IMR-90 (cell line): Measurements from ENCODE around the gene FAM53B. TPM values are rescaled to one million over a fixed set of nuclear protein-coding genes. Genes with fewer than 3 reads are reported as not detected.

ENCODE experiments used
- ATAC-seq: fragments of 200-7000 bp; cut with Tn5 transposase; 2 replicates; pipeline ENCODE4 v1.9.1; 2020; ENCODE audit warnings: low read depth, mild to moderate bottlenecking, moderate library complexity
- BruUV-seq: library from RNA; stranded (reverse); fragments of 400-500 nt; replicated peaks from 2 replicates; lab custom pipeline; 2021; lab: Mats Ljungman, UMichigan
- CTCF ChIA-PET: fragments of 300-600 bp; formaldehyde crosslinking; extraction: SDS; loops from one replicate; lab custom pipeline; 2021; ENCODE audit warnings: antibody characterized with exemption; lab: Yijun Ruan, JAX
- POLR2A ChIA-PET: fragments of 300-600 bp; sonication (Branson Sonifier 250); formaldehyde crosslinking; loops from one replicate; lab custom pipeline; 2022; ENCODE audit warnings: antibody characterized with exemption; ENCODE audit not compliant: unreplicated experiment; lab: Charles Lee
- DNase-seq: peaks from one replicate; pipeline ENCODE4 v3.0.0; 2013
- H2AFZ ChIP-seq: replicated peaks from 2 replicates; pipeline ENCODE3; 2013; ENCODE audit warnings: low read length, mild to moderate bottlenecking; ENCODE audit not compliant: poor library complexity
- H2AK5ac ChIP-seq: 2 replicates; pipeline ENCODE4 v1.6.1; 2013; ENCODE audit warnings: low read depth, low read length, inconsistent platforms
- H2AK9ac ChIP-seq: replicated peaks from 2 replicates; pipeline ENCODE3; 2013; ENCODE audit warnings: mild to moderate bottlenecking, low read depth, low read length, moderate library complexity; ENCODE audit not compliant: poor library complexity
- H2BK120ac ChIP-seq: 2 replicates; pipeline ENCODE4 v1.6.1; 2013; ENCODE audit warnings: low read depth, low read length, inconsistent platforms
- H2BK15ac ChIP-seq: 3 replicates; pipeline ENCODE4 v1.6.1; 2013; ENCODE audit warnings: low read depth, low read length, inconsistent platforms
- H2BK20ac ChIP-seq: 2 replicates; pipeline ENCODE4 v1.6.1; 2013; ENCODE audit warnings: low read depth, mild to moderate bottlenecking, inconsistent platforms, low read length, moderate library complexity
- H2BK5ac ChIP-seq: 2 replicates; pipeline ENCODE4 v1.6.1; 2013; ENCODE audit warnings: mild to moderate bottlenecking, low read depth, low read length, inconsistent platforms; ENCODE audit not compliant: poor library complexity, severe bottlenecking
- H3K14ac ChIP-seq: replicated peaks from 2 replicates; pipeline ENCODE4 v1.6.1; 2013; ENCODE audit warnings: low read depth, low read length, inconsistent platforms
- H3K18ac ChIP-seq: 2 replicates; pipeline ENCODE4 v1.6.1; 2013; ENCODE audit warnings: low read depth, low read length, control low read depth
- H3K23ac ChIP-seq: 2 replicates; pipeline ENCODE4 v1.6.1; 2013; ENCODE audit warnings: low read depth, low read length, inconsistent platforms
- H3K27ac ChIP-seq: 2 replicates; pipeline ENCODE4 v1.5.1; 2013; ENCODE audit warnings: mild to moderate bottlenecking, control low read depth, low read length; ENCODE audit not compliant: insufficient read depth
- H3K27me3 ChIP-seq: 2 replicates; pipeline ENCODE4 v1.6.1; 2013; ENCODE audit warnings: low read length; ENCODE audit not compliant: control insufficient read depth, insufficient read depth
- H3K36me3 ChIP-seq: 2 replicates; pipeline ENCODE4 v1.6.1; 2013; ENCODE audit warnings: low read length, mixed read lengths; ENCODE audit not compliant: control insufficient read depth, insufficient read depth
- H3K4ac ChIP-seq: 2 replicates; pipeline ENCODE4 v1.6.1; 2013; ENCODE audit warnings: low read depth, low read length, inconsistent platforms
- H3K4me1 ChIP-seq: 2 replicates; pipeline ENCODE4 v1.6.1; 2013; ENCODE audit warnings: low read length, mixed read lengths; ENCODE audit not compliant: control insufficient read depth, insufficient read depth
- H3K4me2 ChIP-seq: 2 replicates; pipeline ENCODE4 v1.6.1; 2013; ENCODE audit warnings: low read depth, mild to moderate bottlenecking, control low read depth, low read length, moderate library complexity
- H3K4me3 ChIP-seq: 2 replicates; pipeline ENCODE4 v1.5.1; 2013; ENCODE audit warnings: low read depth, mild to moderate bottlenecking, control low read depth, low read length, moderate library complexity; ENCODE audit not compliant: insufficient read depth
- H3K56ac ChIP-seq: 2 replicates; pipeline ENCODE4 v1.6.1; 2013; ENCODE audit warnings: low read length, inconsistent platforms; ENCODE audit not compliant: insufficient read depth; ENCODE audit errors: extremely low read depth
- H3K79me1 ChIP-seq, 2 experiments: 2 replicates each; pipeline ENCODE4 v1.6.1; 2013; ENCODE audit warnings: low read length in 2 of 2, inconsistent platforms in 1 of 2, low read depth in 1 of 2
- H3K9ac ChIP-seq: 2 replicates; pipeline ENCODE4 v1.6.1; 2013; ENCODE audit warnings: low read depth, low read length, control low read depth
- H3K9me1 ChIP-seq: 2 replicates; pipeline ENCODE4 v1.6.1; 2013; ENCODE audit warnings: low read length, inconsistent platforms; ENCODE audit not compliant: insufficient read depth
- H3K9me3 ChIP-seq: 2 replicates; pipeline ENCODE4 v1.6.1; 2013; ENCODE audit warnings: low read length; ENCODE audit not compliant: control insufficient read depth, insufficient read depth
- H4K20me1 ChIP-seq: 2 replicates; pipeline ENCODE4 v1.6.1; 2013; ENCODE audit warnings: low read length, inconsistent platforms; ENCODE audit not compliant: insufficient read depth
- H4K5ac ChIP-seq: 2 replicates; pipeline ENCODE4 v1.6.1; 2013; ENCODE audit warnings: mild to moderate bottlenecking, low read depth, low read length, control low read depth
- H4K8ac ChIP-seq, 2 experiments: 2 replicates each; pipeline ENCODE4 v1.6.1; 2013; ENCODE audit warnings: low read depth in 2 of 2, low read length in 2 of 2, control low read depth in 1 of 2, inconsistent platforms in 1 of 2
- H4K91ac ChIP-seq: 2 replicates; pipeline ENCODE4 v1.6.1; 2013; ENCODE audit warnings: low read depth, low read length, inconsistent platforms; ENCODE audit not compliant: insufficient read depth
- CEBPB ChIP-seq: IDR thresholded peaks from 2 replicates; pipeline ENCODE4 v1.6.1; 2012; ENCODE audit warnings: low read depth, low read length, improper control_type of control experiment
- CTCF ChIP-seq: conservative IDR thresholded peaks from 2 replicates; pipeline ENCODE4 v1.5.1; 2012; ENCODE audit warnings: mild to moderate bottlenecking, low read depth, low read length, improper control_type of control experiment
- FOS ChIP-seq: fragments of 150-350 bp; IDR thresholded peaks from 2 replicates; pipeline ENCODE4 v1.6.1; 2016; ENCODE audit warnings: low read depth, low read length
- MAZ ChIP-seq: IDR thresholded peaks from 2 replicates; pipeline ENCODE4 v1.6.1; 2012; ENCODE audit warnings: low read depth, mild to moderate bottlenecking, low read length, improper control_type of control experiment, moderate library complexity, borderline replicate concordance
- MXI1 ChIP-seq: IDR thresholded peaks from 2 replicates; pipeline ENCODE4 v1.6.1; 2012; ENCODE audit warnings: low read depth, mild to moderate bottlenecking, low read length, moderate library complexity, borderline replicate concordance
- POLR2A ChIP-seq: IDR thresholded peaks from 2 replicates; pipeline ENCODE4 v1.6.1; 2012; ENCODE audit warnings: mild to moderate bottlenecking, low read depth, low read length
- RAD21 ChIP-seq: IDR thresholded peaks from 2 replicates; pipeline ENCODE4 v1.6.1; 2012; ENCODE audit warnings: low read length, improper control_type of control experiment
- RFX5 ChIP-seq: IDR thresholded peaks from 2 replicates; pipeline ENCODE4 v1.8.0; 2012; ENCODE audit warnings: low read depth, mild to moderate bottlenecking, low read length, moderate library complexity
- SMC3 ChIP-seq: fragments of 150-350 bp; IDR thresholded peaks from 2 replicates; pipeline ENCODE4 v1.6.1; 2016; ENCODE audit warnings: low read depth, mild to moderate bottlenecking, antibody characterized with exemption, low read length, moderate library complexity
- USF2 ChIP-seq: fragments of 150-350 bp; IDR thresholded peaks from 2 replicates; pipeline ENCODE4 v1.6.1; 2017; ENCODE audit warnings: mild to moderate bottlenecking, antibody characterized with exemption, low read length, low read depth
- WGBS, 2 experiments: methylation state at CpG; one replicate each; pipeline versions ENCODE4 v1.1.5 to v1.1.7; 2013; ENCODE audit warnings: missing lambda C conversion rate in 2 of 2; ENCODE audit not compliant: insufficient read length in 1 of 2; ENCODE audit errors: extremely low coverage in 2 of 2; 5-methylcytosine and 5-hydroxymethylcytosine counted together
- dilution Hi-C: fragments of 300-500 bp; cut with HindIII; formaldehyde crosslinking; loops from one replicate; pipeline ENCODE4 v1.14.3; 2018; ENCODE audit warnings: low sequenced_read_pairs; ENCODE audit not compliant: unreplicated experiment
- in situ Hi-C: fragments of 300-500 bp; cut with MboI; formaldehyde crosslinking; loops from 3 replicates; pipeline ENCODE4 v1.14.3; 2019; ENCODE audit warnings: low sequenced_read_pairs, inconsistent platforms, mixed read lengths
- intact Hi-C: fragments of 100-400 bp; cut with micrococcal nuclease; formaldehyde crosslinking; loops from 2 replicates; pipeline ENCODE4 v1.10.0; 2022
- polyA plus RNA-seq, 3 experiments: library from polyadenylated mRNA; depleted of rRNA; stranded (reverse); fragments of >200 nt; gene quantifications; 2 replicates each; pipeline ENCODE4 v1.2.3, GENCODE V29; 2012; ENCODE audit warnings: low replicate concordance in 1 of 3
- total RNA-seq: library from RNA; depleted of rRNA; stranded (reverse); fragments of >200 nt; gene quantifications from 2 replicates; pipeline ENCODE4 v1.2.3, GENCODE V29; 2012

Gene FAM53B
- total and polyA plus RNA-seq, 2 of the 4 experiments (the other 2 are of a cell fraction), result 3.8 to 5.7 TPM

- Histone ChIP-seq H3K56ac (no peak overlapping the region), H3K9ac (no peak overlapping the region), H4K5ac (no peak overlapping the region), H3K9me1 (no peaks in the 10 kb centered on the region), H3K4me3 (no peak overlapping the region), H2BK15ac (no peak overlapping the region), H4K20me1 (no peaks in the 10 kb centered on the region), H3K18ac (no peak overlapping the region), H3K14ac (no peak overlapping the region), H3K4me2 (no peak overlapping the region), H3K27me3 (peaks cover 5% of the 10 kb centered on the region; the same call in 1 of the 2 replicates), H3K4ac (no peak overlapping the region), H4K91ac (no peak overlapping the region), H3K79me1 (no peaks in the 10 kb centered on the region), H3K23ac (no peak overlapping the region), H2BK120ac (no peak overlapping the region), H2BK5ac (no peak overlapping the region), H4K8ac (no peak overlapping the region), H3K27ac (no peak overlapping the region), H3K4me1 (no peaks in the 10 kb centered on the region), H3K9me3 (peaks cover 12% of the 10 kb centered on the region), H2AK5ac (no peak overlapping the region), H2BK20ac (no peak overlapping the region), H2AK9ac (peak overlapping the region; percentile 42), H2AFZ (no peak overlapping the region), H3K36me3 (no peaks in the 10 kb centered on the region)
- ATAC-seq (no peak), DNase-seq (no peak)
- whole genome bisulfite sequencing, 2 experiments, result 95% methylated on average over 9 of the region's 17 CpGs; no CpG with 5 or more reads in 1 of the 2 experiments
- BruUV-seq, result no TSS peak
- dilution Hi-C loops (no loop called here), in situ Hi-C loops (no loop called here), intact Hi-C loops (no loop called here)
- TF ChIP-seq CEBPB (no peak), MAZ (no peak), RFX5 (no peak), RAD21 (no peak), SMC3 (no peak), CTCF (no peak), MXI1 (no peak), FOS (no peak), USF2 (no peak), POLR2A (no peak)
- POLR2A ChIA-PET, result no interaction called here
- CTCF ChIA-PET, result no interaction called here
Observed at GRCh38 chr10:124593431-124593985, 150.7 kb downstream of the FAM53B start.
